Spinal cord (tissue), 10 donors: Measurements from ENCODE around the gene RPS17. TPM values are rescaled to one million over a fixed set of nuclear protein-coding genes. Genes with fewer than 3 reads are reported as not detected.
A peak's percentile ranks its signal among the peaks of the same experiment; 100 is the strongest.

Experiments
- DNase-seq, 6 donors: peaks; one replicate each; pipeline versions ENCODE4 v3.0.0 to v3.0.0-alpha.2; 2013 to 2015; ENCODE audit warnings: low spot score in 6 of 6, low read depth in 4 of 6
- H3K27ac ChIP-seq: one replicate; pipeline ENCODE4 v1.5.1; 2013; ENCODE audit warnings: low read depth, low read length, control low read depth
- H3K27me3 ChIP-seq: one replicate; pipeline ENCODE4 v1.6.1; 2013; ENCODE audit warnings: low read length; ENCODE audit not compliant: control insufficient read depth, insufficient read depth
- H3K36me3 ChIP-seq: one replicate; pipeline ENCODE4 v1.6.1; 2013; ENCODE audit warnings: low read length; ENCODE audit not compliant: control insufficient read depth, insufficient read depth
- H3K4me1 ChIP-seq: one replicate; pipeline ENCODE4 v1.6.1; 2013; ENCODE audit warnings: low read length; ENCODE audit not compliant: control insufficient read depth, insufficient read depth
- H3K4me3 ChIP-seq: one replicate; pipeline ENCODE4 v1.5.1; 2013; ENCODE audit warnings: low read depth, low read length, control low read depth
- H3K9me3 ChIP-seq: one replicate; pipeline ENCODE4 v1.6.1; 2013; ENCODE audit warnings: low read length; ENCODE audit not compliant: control insufficient read depth, insufficient read depth
- WGBS: methylation state at CpG from one replicate; pipeline ENCODE4 v1.1.5; 2013; ENCODE audit warnings: missing lambda C conversion rate; ENCODE audit not compliant: insufficient coverage; 5-methylcytosine and 5-hydroxymethylcytosine counted together
- polyA plus RNA-seq, 2 donors: library from polyadenylated mRNA; unstranded; fragments of 120-200 nt; gene quantifications; one replicate each; pipeline ENCODE4 v1.2.1, GENCODE V29; 2013; ENCODE audit not compliant: insufficient read length in 2 of 2
- total RNA-seq, 2 donors: library from RNA; depleted of rRNA in 1 of 2; stranded (reverse); fragments of 120-200 nt in 1 of 2; fragments of >200 nt in 1 of 2; gene quantifications; one replicate each; pipeline versions ENCODE4 v1.2.3 to v1.2.4, GENCODE V29; 2013 to 2014
- donor health status: healthy.

Gene RPS17
- total and polyA plus RNA-seq, 4 donors = 815 to 2,786 (median 1,234) TPM

DNA sequence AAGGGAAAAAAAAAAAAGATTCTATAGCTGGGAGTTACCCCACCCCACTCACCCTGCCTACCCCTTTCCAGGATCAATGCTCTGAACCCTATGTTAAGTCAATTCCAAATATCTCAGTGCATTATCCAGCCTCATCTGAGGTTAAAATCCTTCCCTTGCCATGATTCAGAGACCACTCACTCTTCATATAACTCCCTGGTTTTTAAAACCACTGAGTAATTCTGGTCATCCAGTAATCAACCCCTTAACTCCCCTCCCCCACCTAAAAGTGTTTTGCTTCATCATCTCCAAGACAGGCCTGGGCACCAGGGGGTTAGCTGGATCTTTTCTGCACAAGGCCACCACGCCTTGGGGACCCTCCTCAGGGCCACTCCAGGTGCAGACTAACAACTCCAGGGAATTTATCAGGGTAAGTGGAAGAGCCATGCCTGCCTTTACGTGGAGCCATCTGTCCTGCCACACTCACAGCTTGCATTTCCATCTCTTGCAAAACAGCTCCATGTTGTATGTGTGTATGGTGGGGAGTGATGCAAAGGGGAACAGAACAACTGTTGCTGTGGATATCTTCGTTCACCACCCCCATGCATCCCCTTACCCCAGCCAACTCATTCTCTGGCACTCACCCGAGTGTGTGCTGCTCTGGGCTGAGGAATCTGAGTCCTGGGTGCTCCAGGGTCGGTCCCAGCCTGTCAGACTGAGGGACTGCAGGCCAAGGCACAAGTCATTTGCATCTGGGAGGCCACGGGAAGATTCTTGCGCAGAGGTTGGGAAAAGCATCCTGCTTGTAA lies 30.7 kb upstream of the RPS17 start:
- Histone ChIP-seq H3K4me3 (no peak overlapping the region), H3K4me1 (peaks cover 22% of the 10 kb centered on the region), H3K27me3 (no peaks in the 10 kb centered on the region), H3K36me3 (no peaks in the 10 kb centered on the region), H3K9me3 (no peaks in the 10 kb centered on the region), H3K27ac (peak overlapping the region; percentile 20)
- 21% methylated on average over 5 of the region's 7 CpGs for WGBS
- peak in 4 of 6 donors; percentile 5 to 52 (median 15) for DNase-seq

DNA sequence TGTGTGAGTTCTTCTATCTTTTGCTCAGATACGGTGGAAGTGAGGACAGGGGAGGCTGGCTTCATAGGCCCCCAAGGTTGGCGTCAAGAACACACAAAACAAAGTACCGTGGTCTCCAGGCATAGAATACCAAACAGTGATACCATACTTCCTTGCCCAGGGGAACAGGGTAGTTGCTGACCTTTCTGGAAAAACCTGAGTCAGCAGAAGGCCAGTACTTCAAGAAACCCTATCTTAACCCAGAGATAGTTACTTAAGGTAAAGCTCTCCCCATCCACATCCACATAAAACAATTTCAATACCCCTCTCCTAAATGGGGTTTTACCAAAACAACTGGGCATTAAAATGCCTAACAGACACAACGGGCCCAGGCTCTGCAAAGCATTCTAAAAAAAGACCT lies 29.6 kb upstream of the RPS17 start:
- 81% methylated on average over 4 of the region's 4 CpGs for WGBS
- DNase-seq = no peak
- H3K27ac ChIP-seq = no peak overlapping the region
- peaks cover 22% of the 10 kb centered on the region for H3K4me1 ChIP-seq
- H3K4me3 ChIP-seq = no peak overlapping the region
- H3K27me3 ChIP-seq = no peaks in the 10 kb centered on the region
- H3K36me3 ChIP-seq = no peaks in the 10 kb centered on the region
- H3K9me3 ChIP-seq = no peaks in the 10 kb centered on the region

DNA sequence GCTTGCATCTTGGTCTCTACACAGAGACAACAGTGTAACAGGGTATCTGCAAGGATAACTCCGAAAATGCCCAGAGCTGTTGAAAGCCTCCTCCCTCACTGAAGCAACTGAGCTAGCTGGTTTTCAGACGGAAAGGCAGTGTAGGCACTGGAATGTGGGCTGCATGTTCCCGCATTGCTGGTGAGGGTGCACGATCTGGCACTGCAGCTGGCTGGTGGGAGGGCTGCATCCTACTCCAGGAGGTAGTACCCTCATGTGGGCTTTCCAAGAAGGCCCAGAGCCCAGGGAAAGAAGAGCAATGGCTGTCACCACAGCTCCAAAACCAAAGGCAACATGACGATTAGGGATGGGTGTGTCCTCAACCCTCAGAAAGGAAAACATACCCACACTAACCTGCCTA lies 28.7 kb upstream of the RPS17 start:
- H3K4me1 ChIP-seq = peaks cover 22% of the 10 kb centered on the region
- 85% methylated on average over 3 of the region's 5 CpGs for WGBS
- no peaks in the 10 kb centered on the region for H3K27me3 ChIP-seq
- no peaks in the 10 kb centered on the region for H3K36me3 ChIP-seq
- no peak overlapping the region for H3K27ac ChIP-seq
- H3K4me3 ChIP-seq = no peak overlapping the region
- no peaks in the 10 kb centered on the region for H3K9me3 ChIP-seq
- DNase-seq = no peak

DNA sequence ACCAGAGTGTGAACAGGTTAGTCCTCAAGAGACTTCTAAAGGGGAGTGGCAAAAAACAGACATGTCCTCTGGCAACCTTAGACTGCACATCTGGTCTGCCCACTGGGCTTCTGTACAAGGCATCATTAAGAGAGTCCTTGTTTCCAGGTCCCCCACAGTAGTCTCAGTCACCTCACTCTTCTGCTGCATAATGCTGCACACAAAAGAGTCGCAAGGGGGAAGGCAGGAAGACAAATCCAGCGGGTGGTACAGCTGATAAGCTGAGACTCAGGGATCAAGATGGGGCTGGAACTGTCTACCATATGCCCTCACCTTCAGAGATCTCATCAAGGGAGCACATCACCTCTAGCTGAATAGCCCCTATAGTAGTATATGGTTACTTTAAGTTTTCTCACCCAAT lies 27.4 kb upstream of the RPS17 start:
- Histone ChIP-seq H3K9me3 (no peaks in the 10 kb centered on the region), H3K4me3 (no peak overlapping the region), H3K4me1 (peaks cover 20% of the 10 kb centered on the region), H3K36me3 (no peaks in the 10 kb centered on the region), H3K27ac (no peak overlapping the region), H3K27me3 (no peaks in the 10 kb centered on the region)
- no CpG with 5 or more reads among the region's 2 CpGs for WGBS
- no peak for DNase-seq

DNA sequence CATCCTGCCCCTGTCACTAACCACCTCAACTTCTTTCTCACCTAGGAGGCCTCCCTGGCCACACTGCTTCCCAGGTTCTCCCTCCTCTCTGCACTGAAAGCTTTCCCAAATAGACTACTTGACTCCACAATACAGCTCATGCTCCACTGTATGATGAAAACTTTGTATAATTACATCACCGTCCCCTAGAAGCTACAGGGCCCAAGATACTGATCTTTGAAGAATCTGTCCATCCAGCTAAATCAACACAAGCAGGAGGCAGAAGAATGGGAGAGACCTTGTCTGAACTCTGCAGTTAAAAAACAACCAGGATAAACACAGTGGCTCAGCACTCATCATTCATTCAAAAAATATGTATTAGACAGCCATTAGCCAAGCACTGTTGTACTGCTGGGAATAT lies 26.4 kb upstream of the RPS17 start:
- Histone ChIP-seq H3K27ac (no peak overlapping the region), H3K4me1 (peaks cover 10% of the 10 kb centered on the region), H3K4me3 (no peak overlapping the region), H3K9me3 (no peaks in the 10 kb centered on the region), H3K27me3 (no peaks in the 10 kb centered on the region), H3K36me3 (no peaks in the 10 kb centered on the region)
- WGBS = 100% methylated on average over 1 of the region's 1 CpG
- no peak for DNase-seq

DNA sequence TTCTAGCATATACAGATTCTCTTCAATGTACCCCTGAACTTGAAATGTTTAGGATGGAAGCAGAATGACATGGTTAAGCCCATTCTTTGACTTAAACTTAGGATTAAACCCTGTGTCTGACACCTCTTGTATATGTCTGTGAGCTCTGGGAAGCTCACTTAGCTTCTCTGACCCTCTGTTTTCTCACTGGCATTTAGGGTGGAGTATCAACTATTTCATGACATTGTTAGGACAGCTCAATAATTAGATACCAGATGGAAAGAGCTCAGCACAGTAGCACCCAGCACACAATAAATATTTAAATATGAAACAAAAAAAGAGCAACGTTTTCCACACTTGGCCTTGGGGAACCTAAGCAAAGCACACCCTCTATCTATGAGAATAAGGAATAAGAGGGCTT lies 18.2 kb upstream of the RPS17 start:
- WGBS = no CpG with 5 or more reads among the region's 1 CpG
- no peak for DNase-seq
- H3K4me3 ChIP-seq = no peak overlapping the region
- no peaks in the 10 kb centered on the region for H3K36me3 ChIP-seq
- no peak overlapping the region for H3K27ac ChIP-seq
- H3K4me1 ChIP-seq = no peaks in the 10 kb centered on the region
- H3K9me3 ChIP-seq = no peaks in the 10 kb centered on the region
- H3K27me3 ChIP-seq = no peaks in the 10 kb centered on the region

DNA sequence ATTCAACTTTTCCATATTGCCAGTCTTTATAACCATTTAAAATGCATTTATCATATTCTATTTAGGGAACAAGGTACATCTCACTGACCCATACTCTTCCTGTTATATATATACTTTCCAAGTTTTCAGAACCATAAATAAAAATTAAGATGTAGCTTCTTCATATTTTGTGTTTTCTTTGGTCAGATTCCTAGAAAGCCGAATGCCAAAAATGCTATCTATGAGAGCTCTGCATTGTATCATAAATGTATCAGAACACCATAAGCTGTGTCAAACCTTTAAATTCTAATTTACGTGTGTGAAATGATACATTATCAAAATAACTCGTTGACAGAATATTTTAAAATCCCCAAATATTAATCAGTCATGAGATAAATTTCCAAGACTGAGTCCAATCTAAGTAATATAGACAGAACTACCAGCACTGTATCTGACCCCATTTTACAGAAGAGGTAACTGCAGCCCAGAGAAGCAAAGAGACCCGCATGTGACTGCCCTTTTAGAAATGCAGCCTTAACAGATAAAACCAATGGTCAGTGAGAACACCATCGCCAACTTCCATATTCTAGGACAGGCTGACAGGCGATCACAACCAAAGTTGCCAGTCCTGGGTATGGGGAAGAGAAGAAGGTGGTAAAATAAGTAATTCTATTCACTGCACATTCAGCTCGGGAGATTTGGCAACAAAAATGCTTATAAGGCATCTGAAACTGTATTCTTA lies 16.2 kb upstream of the RPS17 start:
- no peaks in the 10 kb centered on the region for H3K36me3 ChIP-seq
- H3K4me1 ChIP-seq = no peaks in the 10 kb centered on the region
- H3K27me3 ChIP-seq = no peaks in the 10 kb centered on the region
- H3K4me3 ChIP-seq = no peak overlapping the region
- WGBS = 67% methylated on average over 1 of the region's 7 CpGs
- no peaks in the 10 kb centered on the region for H3K9me3 ChIP-seq
- no peak for DNase-seq
- no peak overlapping the region for H3K27ac ChIP-seq

DNA sequence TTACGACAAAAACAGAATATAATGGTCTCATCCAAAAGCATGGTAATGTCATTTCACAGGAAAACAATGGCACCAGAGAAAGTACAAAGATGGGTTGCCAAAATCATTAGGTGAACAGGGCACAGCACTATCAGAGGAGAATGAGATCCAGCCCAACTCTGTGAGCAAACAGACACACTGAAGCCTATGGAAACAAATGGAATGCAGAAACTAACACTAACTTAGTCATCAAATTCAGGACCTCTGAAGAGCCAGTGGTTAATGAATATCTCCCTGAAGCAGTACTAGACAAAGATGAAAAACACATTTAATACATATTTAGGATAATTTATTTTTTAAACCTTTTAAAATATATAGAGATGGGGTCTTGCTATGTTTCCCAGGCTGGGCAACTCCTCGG lies 14.6 kb upstream of the RPS17 start:
- Histone ChIP-seq H3K4me3 (no peak overlapping the region), H3K4me1 (no peaks in the 10 kb centered on the region), H3K27ac (no peak overlapping the region), H3K36me3 (peaks cover 5% of the 10 kb centered on the region), H3K9me3 (no peaks in the 10 kb centered on the region), H3K27me3 (no peaks in the 10 kb centered on the region)
- DNase-seq = no peak
- 80% methylated on average over 2 of the region's 2 CpGs for WGBS

DNA sequence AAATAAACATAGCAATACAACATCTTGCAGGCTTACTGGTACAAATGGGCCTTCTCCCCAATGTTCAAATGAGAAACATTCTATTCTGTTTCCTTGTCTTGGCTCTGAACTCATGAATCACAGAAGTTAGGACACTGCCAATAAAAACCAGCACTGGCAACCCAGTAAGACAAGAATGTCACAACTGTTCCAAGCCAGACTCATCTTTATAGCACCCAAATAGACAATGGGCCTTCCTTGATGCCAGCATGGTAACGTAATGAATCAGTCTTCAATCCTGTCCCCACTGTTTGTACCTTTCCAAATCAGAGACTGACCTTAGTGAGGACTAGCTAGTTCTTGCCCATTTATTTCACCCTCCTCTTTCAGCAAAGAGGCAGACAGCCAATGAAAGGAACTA lies 14.1 kb upstream of the RPS17 start:
- WGBS = 63% methylated on average over 1 of the region's 1 CpG
- Histone ChIP-seq H3K9me3 (no peaks in the 10 kb centered on the region), H3K4me3 (no peak overlapping the region)

DNA sequence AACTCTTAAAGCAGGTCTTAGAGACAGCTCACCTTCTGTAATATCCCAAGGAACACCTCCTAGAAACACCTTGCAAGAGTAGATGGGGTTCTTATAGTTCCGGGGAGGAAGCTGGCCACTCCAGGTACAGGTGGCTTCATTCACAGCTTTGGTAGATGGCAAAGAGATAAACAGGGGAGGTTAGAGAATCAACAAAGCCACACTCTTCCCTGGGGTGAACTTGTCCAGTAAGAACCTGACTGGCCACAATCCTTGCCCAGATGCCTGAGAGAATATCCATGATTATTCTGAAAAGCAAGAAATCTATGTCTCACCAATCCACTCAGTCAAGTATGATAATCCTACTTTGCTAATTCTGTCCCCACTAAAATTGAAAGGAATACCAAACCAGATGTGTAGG lies 13.6 kb upstream of the RPS17 start:
- Histone ChIP-seq H3K27ac (no peak overlapping the region), H3K27me3 (no peaks in the 10 kb centered on the region), H3K36me3 (peaks cover 9% of the 10 kb centered on the region), H3K4me1 (no peaks in the 10 kb centered on the region), H3K4me3 (no peak overlapping the region), H3K9me3 (no peaks in the 10 kb centered on the region)
- no peak for DNase-seq
- WGBS = no CpG with 5 or more reads among the region's 1 CpG

More for the DNA sequence above, 14.1 kb upstream of the RPS17 start:
- H3K27ac ChIP-seq = no peak overlapping the region
- peak in 1 of 6 donors; percentile 10 for DNase-seq
- no peaks in the 10 kb centered on the region for H3K4me1 ChIP-seq
- H3K27me3 ChIP-seq = no peaks in the 10 kb centered on the region
- H3K36me3 ChIP-seq = peaks cover 7% of the 10 kb centered on the region
